HG03108 (cell line): ENCODE data around the gene SYT15.
"Not testable (repeated sequence)": the region's sequence is repeated elsewhere in the genome, so short reads cannot be mapped to it uniquely, and the experiment has no call there.

Source experiments
- ATAC-seq: cut with Tn5 transposase; IDR thresholded peaks from one replicate; pipeline ENCODE4 v1.9.1; 2021; ENCODE audit warnings: moderate library complexity; ENCODE audit not compliant: unreplicated experiment

SYT15 gene

DNA sequence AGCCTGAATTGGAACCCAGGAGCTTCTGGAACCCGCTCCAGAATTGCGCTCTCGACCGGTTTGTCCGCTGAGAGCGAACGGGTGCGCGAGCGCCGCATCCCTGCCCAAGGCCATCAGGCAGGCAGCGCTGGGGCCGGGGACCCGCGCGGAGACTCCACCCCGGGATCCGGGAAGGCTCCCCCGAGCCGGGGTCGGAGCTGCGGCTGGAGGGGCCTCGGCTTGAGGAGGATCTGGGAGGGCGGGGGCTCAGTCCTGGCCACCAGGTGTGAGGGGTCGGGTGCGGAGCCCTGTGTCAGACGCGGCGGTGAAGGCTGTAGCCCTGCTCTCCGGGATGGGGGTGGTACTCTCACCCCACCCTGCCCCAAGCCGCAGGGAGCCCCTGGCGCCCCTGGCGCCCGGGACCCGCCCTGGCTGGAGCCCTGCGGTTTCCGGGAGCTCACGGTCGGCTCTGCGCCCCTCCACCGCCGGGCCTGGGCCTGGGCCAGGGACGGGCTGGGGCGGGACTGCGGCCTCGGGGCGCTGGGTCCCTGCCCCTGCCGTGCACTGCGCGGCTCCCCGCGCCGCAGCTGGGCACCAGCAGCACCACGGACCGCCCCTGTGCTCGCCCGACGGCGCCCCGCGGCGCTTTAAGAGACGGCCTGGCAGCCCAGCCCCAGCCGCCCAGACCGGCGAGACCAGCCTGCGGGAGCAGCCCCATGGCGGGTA is at the start of gene SYT15:
TSS of gene SYT15 (plus strand) at position 655 of the 705 bp plus-strand sequence. CDS start at position 696, 41 bp downstream.
- not testable (repeated sequence) for ATAC-seq

DNA sequence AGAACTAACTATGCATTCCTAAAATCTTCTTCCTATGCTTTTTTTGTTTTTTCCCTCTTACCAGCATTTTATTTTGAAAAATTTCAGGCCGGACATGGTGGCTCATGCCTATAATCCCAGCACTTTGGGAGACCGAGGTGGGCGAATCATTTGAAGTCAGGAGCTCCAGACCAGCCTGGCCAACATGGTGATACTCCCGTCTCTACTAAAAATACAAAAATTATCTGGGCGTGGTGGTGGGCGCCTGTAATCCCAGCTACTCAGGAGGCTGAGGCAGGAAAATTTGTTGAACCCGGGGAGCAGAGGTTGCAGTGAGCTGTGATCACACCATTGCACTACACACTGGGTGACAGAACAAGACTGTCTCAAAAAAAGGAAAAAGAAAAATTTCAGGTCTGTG is 49.2 kb upstream of the SYT15 start:
- not testable (repeated sequence) for ATAC-seq

DNA sequence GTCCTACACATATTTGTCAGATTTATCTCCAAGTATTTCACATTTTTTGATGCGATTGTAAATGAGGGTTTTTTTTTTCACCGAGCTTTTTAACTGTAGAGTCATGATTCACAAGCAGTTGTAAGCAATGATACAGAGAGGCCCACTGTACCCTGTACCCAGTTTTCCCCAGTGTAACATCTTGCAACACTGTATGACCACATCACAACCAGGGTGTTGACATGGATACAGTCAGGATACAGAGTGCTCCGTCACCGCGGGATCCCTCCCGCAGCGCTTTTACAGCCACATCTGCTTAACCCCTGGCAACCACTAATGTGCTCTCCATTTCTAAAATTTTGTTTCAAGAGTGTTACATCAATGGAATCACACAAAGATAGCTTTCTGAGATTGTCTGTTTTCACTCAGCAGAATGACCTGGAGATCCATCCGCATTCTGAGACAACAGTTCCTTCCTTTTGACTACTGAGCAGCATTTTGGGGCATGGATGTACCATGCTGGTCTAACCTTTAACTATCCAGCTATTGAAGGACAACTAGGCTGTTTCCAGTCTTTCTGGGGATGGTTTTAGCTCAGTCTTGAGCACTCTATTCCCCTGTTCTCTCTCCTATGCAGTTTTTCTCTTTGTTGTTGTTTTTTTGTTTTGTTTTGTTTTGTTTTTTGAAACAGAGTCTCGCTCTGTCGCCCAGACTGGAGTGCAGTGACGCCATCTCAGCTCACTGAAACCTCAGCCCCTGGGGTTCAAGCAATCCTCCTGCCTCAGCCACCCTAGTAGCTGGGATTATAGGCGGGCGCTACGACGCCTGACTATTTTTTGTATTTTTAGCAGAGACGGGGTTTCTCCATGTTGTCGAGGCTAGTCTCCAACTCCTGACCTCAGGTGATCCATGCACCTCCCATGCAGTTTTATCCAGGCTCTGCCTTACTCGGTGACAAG is 48.4 kb upstream of the SYT15 start:
- no peak for ATAC-seq

DNA sequence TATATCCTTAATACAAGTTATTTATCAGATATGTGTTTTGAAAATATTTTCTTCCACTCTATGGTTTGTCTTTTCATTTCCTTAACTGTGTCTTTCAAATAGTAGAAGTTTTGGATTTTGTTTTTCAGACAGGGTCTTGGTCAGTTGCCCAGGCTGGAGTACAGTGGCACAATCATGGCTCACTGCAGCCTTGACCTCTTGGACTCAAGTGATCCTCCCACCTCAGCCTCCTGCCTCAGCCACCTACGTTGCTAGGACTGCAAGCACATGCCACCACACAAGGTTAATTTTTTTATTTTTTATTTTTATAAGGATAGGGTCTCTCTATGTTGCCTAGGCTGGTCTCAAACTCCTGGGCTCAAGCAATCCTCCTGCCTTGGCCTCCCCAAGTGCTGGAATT is 46.7 kb upstream of the SYT15 start:
- not testable (repeated sequence) for ATAC-seq

DNA sequence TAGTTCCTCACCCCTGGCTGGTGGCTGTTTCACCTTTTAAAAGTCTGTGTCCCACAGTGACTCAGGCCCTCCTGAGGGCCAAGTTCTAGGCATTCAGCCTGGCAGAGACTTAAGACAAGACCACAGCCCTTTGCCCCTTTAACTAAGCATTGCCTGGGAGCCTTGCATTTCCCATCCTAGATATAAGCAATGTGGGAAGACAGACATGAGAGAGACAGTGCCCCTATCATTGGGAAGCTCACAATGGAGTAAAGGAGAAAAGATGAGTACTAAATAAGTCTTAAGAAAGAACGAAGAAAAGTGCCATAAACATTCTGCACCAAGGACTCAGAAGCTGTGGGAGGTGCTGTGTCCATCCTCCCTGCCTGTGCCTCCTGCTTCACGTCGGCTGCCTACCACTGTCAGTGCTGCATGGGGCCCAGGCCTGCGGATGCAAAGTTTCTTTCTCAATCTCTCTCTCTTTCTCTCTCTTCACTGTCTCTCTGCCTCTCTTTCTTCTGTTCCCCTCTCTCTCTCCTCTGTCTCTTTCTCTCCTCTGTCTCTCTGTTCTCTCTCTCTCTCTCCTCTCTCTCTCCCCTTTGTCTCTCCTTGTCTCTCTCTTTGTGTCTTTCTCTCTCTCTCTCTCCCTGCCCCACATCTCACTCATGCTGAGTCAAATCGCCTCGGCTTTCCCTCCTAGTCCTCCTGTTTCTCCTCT is 44.0 kb upstream of the SYT15 start:
- no peak for ATAC-seq

DNA sequence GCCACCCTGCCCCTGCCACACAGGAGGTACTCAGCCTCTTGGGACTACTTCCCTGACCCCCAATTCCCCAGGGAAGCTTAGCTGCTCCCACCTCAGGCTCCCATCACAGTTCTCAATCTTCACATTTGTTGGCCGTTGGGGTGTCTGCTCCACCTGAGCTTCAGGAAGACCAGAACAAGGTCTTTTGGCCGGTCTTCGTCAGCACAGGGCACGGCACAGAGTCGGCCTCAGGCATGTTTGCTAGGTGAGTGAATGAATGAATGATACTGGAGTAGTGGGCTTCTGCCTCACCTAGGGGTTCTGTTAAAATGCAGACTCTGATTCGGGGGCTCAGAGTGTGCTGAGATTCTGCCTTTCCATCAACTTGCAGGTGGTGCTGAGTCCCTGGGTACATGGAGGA is 42.8 kb upstream of the SYT15 start:
- no peak for ATAC-seq

DNA sequence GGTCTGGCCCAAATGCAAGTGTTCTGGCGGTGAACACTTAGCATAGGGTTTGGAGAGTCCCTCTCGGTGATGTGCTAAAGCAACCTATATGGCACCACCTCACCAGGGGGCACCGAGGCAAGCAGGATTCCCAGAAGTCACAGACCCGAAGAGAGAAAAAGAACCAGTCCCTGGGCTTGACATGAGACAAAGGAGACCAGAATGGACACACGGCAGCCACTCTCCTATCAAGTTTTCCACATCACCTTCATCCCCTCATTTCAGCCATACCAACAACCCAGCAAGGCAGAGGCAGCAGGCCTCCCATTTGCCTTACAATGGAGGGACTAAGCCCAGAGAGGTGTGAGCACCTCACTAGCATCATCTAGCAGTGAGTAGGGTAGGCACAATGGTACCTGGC is 42.1 kb upstream of the SYT15 start:
- no peak for ATAC-seq

DNA sequence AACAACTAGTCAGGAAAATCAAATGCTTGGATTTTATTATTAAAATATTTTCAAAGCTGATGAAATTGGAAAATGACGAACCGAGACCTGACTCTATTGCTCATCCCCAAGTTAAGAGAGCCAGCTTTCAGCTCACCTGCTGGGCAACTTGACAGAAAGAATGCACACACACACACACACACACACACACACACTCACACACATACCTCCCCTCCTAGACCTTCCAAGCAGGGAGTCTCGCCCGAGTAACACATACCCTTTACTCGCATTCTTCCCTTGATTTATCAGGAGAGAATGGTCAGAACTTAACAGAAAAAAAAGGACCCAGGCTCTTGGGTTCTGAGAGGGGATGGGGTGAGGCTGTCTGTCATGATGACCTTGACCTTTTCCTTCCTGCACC is 41.6 kb upstream of the SYT15 start:
- no peak for ATAC-seq

DNA sequence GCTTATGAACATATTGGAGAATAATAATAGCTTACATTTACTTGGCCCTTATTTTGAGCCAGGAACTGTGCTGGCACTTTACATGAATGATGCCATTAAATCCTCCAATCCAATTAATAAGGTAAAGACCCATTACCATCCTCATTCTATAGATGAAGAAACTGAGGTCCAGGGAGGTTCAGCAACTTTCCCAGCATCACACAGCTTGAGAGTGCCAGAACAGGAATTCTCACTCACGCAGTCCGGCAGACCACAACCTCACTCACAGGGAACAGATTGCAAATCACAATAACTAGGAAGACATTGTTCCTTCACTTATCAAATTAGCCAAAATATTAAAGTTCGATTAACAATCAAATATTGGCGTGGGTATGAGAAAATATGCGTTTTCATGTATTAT is 40.8 kb upstream of the SYT15 start:
- ATAC-seq, result no peak

DNA sequence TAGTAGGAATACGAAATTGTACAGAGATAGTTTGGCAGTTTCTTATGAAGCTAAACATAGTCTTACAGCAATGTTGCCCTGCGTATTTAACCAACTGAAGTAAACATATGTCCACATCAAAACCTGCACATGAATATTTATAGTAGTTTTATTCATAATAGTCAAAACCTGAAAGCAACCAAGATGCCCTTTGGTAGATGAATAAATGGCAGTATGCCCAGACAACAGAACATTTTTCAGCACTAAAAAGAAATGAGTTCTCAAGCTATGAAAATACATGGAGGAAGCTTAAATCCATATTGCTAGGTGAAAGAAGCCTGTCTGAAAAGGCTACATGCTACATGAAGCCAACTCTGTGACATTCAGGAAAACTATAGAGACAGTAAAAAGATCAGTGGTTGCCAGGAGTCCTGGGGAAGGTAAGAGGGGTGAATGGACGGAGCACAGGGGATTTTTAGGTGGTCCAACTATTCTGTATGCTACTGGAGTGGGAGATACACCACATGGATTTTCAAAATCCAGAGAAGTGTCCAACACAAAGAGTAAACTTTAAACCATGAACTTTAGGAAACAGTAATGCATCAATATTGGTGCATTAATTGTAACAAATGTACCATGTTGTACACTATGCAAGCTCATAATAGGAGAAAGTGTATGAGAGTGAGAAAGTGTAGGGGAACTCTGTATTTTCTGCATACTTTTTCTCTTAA is 40.1 kb upstream of the SYT15 start:
- no peak for ATAC-seq

DNA sequence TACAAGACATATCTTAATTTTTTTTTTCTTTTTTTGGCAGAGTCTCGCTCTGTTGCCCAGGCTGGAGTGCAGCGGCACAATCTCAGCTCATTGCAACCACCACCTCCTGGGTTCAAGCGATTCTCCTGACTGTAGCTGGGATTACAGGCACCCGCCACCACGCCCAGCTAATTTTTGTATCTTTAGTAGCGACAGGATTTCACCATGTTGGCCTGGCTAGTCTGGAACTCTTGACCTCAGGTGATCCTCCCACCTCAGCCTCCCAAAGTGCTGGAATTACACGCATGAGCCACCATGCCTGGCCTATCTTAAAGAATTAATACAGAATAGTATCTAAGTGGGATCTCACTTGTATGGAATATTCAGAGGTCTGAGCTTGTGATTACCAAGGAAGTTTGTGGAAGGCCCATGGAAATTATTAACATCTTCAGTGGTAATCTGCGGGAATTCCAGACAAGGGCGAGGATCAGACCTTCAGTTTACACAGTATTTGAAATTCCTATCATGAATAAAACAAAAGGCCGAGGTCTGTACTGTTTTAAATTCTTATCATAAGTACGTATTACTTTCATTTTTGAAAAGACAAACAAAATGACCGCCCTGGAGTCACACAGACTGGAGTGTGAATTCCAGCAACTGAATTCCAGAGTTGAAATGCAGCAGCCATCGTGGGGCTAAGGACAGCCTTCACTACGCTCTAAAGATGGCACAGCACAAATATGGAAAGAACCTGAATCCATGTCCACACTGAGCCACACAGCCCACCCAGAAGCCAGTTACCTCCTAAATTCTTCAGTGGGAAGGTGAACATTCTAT is 39.1 kb upstream of the SYT15 start:
- no peak for ATAC-seq

DNA sequence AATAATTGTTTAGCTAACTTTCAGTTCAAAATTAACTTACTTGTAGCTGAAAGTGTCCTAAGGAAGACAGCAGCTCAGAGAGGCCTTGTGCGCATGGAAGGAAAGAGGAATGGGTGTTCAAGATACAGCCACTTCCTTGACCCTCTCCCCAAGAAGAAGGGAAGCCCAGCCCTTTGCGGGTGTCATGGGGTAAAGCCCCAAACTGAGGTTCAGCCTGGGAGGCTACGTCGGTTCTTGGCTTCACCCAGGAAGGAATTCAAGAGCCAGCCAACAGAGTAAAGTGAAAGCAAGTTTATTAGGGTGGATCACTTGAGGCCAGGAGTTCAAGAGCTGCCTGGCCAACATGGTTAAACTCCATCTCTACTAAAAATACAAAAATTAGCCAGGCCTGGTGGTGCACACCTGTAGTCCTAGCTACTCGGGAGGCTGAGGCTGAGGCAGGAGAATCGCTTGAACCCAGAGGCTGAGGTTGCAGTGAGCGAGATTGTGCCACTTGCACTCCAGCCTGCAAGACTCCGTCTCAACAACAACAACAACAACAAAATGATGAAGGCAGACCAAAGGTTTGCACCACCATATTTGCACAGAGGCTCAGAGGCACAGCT is 38.4 kb upstream of the SYT15 start:
- ATAC-seq, result no peak

DNA sequence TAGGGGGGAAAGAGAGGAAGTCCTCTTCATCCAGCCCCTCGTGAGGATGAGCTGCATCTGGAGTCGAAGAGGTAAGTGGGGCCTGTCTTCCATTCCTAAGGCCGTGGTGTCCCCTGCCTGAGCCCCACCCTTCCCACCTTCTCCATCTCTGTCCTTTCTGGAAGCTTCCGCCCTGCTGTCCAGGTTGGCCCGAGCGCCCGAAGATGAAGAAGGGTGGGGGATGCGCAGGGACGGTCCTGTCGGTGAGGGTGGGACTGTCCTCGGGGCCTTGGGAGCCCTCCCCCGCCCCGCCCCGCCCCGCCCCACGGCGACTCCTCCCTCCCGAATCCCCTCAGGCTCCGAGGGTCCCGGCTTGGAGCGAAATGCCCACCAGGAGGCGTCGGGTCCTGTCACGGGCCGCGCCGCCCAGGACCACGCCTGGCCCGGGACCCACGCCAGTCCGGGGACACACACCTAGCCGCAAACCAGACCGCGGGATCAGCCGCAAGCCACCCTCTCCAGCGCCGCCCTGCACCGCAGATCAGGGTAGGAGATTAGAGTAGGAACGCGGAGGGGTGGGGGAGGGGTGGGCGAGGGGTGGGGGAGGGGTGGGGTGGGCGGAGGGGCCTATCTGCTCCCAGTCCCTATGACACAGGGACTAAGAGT is 37.8 kb upstream of the SYT15 start:
- ATAC-seq, result no peak

DNA sequence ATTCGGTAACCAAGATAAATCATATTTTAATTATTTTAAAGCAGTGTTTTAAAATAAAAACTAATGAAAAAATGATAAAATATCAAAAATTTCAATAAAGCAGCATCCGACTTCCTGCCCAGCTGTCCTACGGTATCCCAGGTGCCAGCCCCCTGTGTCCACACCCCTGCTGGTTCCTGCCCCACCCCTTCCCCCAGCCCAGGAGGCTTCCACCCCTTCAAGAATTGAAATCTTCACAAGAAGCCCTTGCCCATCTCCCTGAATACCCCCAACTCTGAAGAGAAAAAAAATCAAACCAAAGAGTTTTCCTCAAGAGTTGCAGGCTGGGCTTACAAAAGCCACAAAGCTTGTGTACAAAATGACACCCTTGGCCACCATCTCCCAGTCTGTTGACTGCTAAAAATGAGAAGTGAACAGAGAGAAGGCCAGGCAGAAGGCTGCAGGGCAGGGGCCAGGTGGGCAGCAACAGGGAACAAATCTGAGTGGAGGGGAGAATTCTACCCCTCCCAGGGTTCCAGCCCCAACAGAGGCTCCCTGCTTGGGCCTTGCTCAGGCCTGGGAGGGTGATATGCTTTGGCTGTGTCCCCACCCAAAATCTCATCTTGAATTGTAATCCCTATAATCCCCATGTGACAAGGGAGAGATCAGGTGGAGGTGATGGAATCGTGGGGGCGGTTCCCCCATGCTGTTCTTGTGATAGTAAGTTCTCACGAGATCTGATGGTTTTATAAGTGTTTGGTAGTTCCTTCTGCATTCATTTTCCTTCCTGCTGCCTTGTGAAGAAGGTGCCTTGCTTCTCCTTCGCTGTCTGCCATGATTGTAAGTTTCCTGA is 37.0 kb upstream of the SYT15 start:
- no peak for ATAC-seq

DNA sequence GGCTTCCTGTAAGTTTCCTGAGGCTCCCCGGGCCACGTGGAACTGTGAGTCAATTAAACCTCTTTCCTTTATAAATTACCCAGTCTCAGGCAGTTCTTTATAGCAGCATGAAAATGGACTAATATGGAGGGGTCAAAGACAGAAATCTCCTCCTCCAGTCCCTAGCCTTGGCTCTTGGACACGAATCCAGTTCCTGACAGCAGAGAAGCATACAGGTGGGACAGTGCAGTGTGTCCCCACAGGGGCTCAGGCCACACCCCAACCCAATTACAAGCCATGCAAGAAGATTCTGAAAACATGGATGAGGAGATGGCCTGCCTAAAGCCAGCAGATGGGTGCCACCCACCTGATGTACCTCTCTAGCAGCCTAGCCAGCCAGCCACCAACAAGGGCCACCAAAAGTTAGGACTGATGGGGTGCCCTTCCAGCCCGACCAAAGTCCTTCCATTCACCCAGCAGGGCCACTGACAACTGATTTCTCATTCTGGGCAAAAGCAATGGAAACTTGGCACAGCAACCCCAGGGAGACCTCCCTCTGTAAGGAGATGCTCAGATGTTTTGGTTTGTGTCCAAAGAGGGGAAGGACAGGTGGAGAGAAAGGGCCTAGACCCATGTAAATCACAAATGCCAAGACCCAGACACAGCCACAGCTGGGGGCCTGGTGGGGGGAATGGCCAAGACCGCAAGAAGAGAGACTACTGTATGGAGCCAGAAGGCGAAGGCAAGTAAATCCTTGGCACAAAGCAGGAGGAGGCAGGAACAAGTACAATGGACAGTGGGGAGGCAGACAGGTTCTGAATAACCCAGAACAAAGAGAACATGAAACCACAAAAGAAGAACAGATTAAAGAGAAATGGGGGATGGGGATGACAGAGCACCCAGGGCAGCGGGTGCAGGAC is 36.1 kb upstream of the SYT15 start:
- ATAC-seq, result no peak

DNA sequence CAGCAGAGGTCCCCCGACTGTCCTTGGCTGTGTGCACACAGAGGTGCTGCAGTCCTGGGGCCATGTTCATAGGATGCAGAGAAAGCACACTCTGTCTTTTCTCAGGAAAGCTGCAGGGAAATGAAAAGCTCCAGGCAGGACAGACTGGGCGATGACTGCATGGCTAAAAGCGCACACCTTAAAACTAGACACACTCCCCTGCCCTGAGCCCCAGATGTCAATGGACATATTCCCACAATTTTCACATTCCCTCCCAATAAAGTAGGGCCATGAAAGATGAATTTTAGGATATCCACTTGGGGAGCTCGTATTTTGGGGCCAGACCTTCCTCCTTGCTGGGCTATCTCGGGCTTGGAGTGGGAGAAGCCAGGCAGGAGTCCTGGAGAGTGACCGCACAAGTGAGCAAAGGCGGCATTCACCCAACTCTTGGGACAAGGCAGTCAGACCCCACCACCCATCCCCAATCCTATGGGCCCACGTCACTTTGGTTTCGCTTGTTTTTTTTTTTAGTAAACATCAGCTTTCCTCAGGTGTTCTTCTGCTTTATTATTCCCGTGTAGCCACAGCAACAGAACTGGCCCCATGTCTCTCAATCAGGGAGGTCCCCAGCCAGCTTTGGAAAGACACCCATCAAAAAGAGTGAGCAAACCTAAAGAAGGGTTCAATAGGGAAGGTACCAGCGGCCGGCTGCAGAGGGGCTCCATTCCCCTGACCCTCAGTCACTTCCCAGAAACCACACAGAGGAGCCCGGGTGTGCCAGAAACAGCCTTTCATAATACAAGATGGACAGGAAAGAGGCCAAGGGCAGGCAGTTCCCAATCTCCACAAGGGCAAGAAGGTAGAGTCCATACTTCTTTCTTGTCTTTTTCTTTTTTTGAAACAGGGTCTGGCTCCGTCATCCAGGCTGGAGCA is 35.2 kb upstream of the SYT15 start:
- ATAC-seq, result no peak
